Smooth muscle cell (in vitro differentiated cells): ENCODE results near the gene MS4A2. TPM values are rescaled to one million over a fixed set of nuclear protein-coding genes. Genes with fewer than 3 reads are reported as not detected.
A peak's percentile ranks its signal among the peaks of the same experiment; 100 is the strongest.

Source experiments
- DNase-seq: peaks from one replicate; lab custom pipeline; 2025; ENCODE audit not compliant: unreplicated experiment; lab: John Stamatoyannopoulos, UW
- H2AFZ ChIP-seq: fragments of 200-600 bp; sonication (generic); 2 replicates; pipeline ENCODE4 v1.6.0; 2016; ENCODE audit warnings: antibody characterized with exemption, low read depth, mild to moderate bottlenecking
- H3F3A ChIP-seq: fragments of 200-600 bp; sonication (generic); 2 replicates; pipeline ENCODE4 v1.6.0; 2017; ENCODE audit warnings: antibody characterized with exemption, low read depth
- H3K27ac ChIP-seq: fragments of 200-600 bp; sonication (generic); 2 replicates; pipeline ENCODE4 v1.5.1; 2016; ENCODE audit warnings: low read depth, mild to moderate bottlenecking
- H3K27me3 ChIP-seq: fragments of 200-600 bp; sonication (generic); 2 replicates; pipeline ENCODE4 v1.6.1; 2016; ENCODE audit warnings: low read depth, mild to moderate bottlenecking
- H3K36me3 ChIP-seq: fragments of 200-600 bp; sonication (generic); 2 replicates; pipeline ENCODE4 v1.5.1; 2016; ENCODE audit warnings: low read depth
- H3K4me1 ChIP-seq: fragments of 200-600 bp; sonication (generic); 2 replicates; pipeline ENCODE4 v1.5.1; 2016; ENCODE audit warnings: low read depth
- H3K4me2 ChIP-seq: fragments of 200-600 bp; sonication (generic); 2 replicates; pipeline ENCODE4 v1.6.0; 2016; ENCODE audit warnings: mild to moderate bottlenecking
- H3K4me3 ChIP-seq: fragments of 200-600 bp; sonication (generic); 2 replicates; pipeline ENCODE4 v1.5.1; 2016; ENCODE audit warnings: mild to moderate bottlenecking
- H3K79me2 ChIP-seq: fragments of 200-600 bp; sonication (generic); 2 replicates; pipeline ENCODE4 v1.6.0; 2016; ENCODE audit warnings: low read depth, mild to moderate bottlenecking
- H3K9ac ChIP-seq: fragments of 200-600 bp; sonication (generic); 2 replicates; pipeline ENCODE4 v1.6.0; 2016; ENCODE audit warnings: low read depth
- H3K9me3 ChIP-seq: fragments of 200-600 bp; sonication (generic); replicated peaks from 2 replicates; pipeline ENCODE4 v1.5.1; 2016; ENCODE audit warnings: low read depth
- H4K20me1 ChIP-seq: fragments of 200-600 bp; sonication (generic); 2 replicates; pipeline ENCODE4 v1.6.0; 2016; ENCODE audit warnings: low read depth
- CTCF ChIP-seq: fragments of 200-600 bp; sonication (generic); IDR thresholded peaks from 2 replicates; pipeline ENCODE4 v1.5.1; 2017; ENCODE audit warnings: borderline replicate concordance, mild to moderate bottlenecking, antibody characterized with exemption; ENCODE audit not compliant: insufficient read depth, poor library complexity, severe bottlenecking
- WGBS: methylation state at CpG from one replicate; pipeline ENCODE4 v1.1.7; 2016; ENCODE audit warnings: low lambda C conversion rate; 5-methylcytosine and 5-hydroxymethylcytosine counted together
- polyA plus RNA-seq: library from polyadenylated mRNA; unstranded; fragments of >200 nt; fragmentation: Nextera tagmentation; extraction: Ambion mirVana; gene quantifications from 2 replicates; pipeline ENCODE4 v1.2.1, GENCODE V29; 2016
- total RNA-seq: library from RNA; depleted of rRNA; stranded (reverse); fragments of >200 nt; gene quantifications from 2 replicates; pipeline ENCODE4 v1.2.3, GENCODE V29; 2014

Gene MS4A2
- total and polyA plus RNA-seq, 2 experiments from 2014 or later: not detected

- Histone ChIP-seq H2AFZ (no peak overlapping the region), H3K79me2 (no peaks in the 10 kb centered on the region), H3K27me3 (no peaks in the 10 kb centered on the region), H3F3A (no peaks in the 10 kb centered on the region), H3K36me3 (no peaks in the 10 kb centered on the region), H4K20me1 (no peaks in the 10 kb centered on the region), H3K27ac (peak overlapping the region; percentile 15), H3K4me2 (no peak overlapping the region), H3K9me3 (no peaks in the 10 kb centered on the region), H3K4me3 (no peak overlapping the region), H3K4me1 (no peaks in the 10 kb centered on the region), H3K9ac (no peak overlapping the region)
- WGBS: 71% methylated on average over 3 of the region's 3 CpGs
- DNase-seq: no peak
- no peak for TF ChIP-seq CTCF
These were observed 55.3 kb downstream of the MS4A2 start for GRCh38 chr11:60143768-60144167.

- H3F3A ChIP-seq: no peaks in the 10 kb centered on the region
- no peaks in the 10 kb centered on the region for H4K20me1 ChIP-seq
- TF ChIP-seq CTCF: no peak
- no peaks in the 10 kb centered on the region for H3K9me3 ChIP-seq
- no peak overlapping the region for H3K27ac ChIP-seq
- H3K4me2 ChIP-seq: no peak overlapping the region
- H3K36me3 ChIP-seq: no peaks in the 10 kb centered on the region
- WGBS: 77% methylated on average over 3 of the region's 3 CpGs
- no peak overlapping the region for H3K9ac ChIP-seq
- no peaks in the 10 kb centered on the region for H3K27me3 ChIP-seq
- no peaks in the 10 kb centered on the region for H3K79me2 ChIP-seq
- no peak overlapping the region for H2AFZ ChIP-seq
- no peaks in the 10 kb centered on the region for H3K4me1 ChIP-seq
- no peak for DNase-seq
- no peak overlapping the region for H3K4me3 ChIP-seq
These were observed 57.2 kb downstream of the MS4A2 start for GRCh38 chr11:60145677-60146076.

Other genes starting within 250 kb of the MS4A2 start
- gene CBLIF, start 243.2 kb upstream of the MS4A2 start, total RNA-seq: not detected in 2 replicates
- not detected in 2 replicates for gene CBLIF, start 243.2 kb upstream of the MS4A2 start, polyA plus RNA-seq
- 4.3 and 11.1 TPM in 2 replicates for gene TCN1, start 222.2 kb upstream of the MS4A2 start, total RNA-seq
- gene TCN1, start 222.2 kb upstream of the MS4A2 start, polyA plus RNA-seq: not detected in 2 replicates
- gene OOSP3, start 209.9 kb upstream of the MS4A2 start, total RNA-seq: not detected in 2 replicates
- gene OOSP3, start 209.9 kb upstream of the MS4A2 start, polyA plus RNA-seq: not detected in 2 replicates
- not detected in 2 replicates for gene OOSP1, start 150.2 kb upstream of the MS4A2 start, total RNA-seq
- gene OOSP1, start 150.2 kb upstream of the MS4A2 start, polyA plus RNA-seq: not detected in 2 replicates
- gene OOSP4A, start 124.6 kb upstream of the MS4A2 start, total RNA-seq: not detected in 2 replicates
- not detected in 2 replicates for gene OOSP4A, start 124.6 kb upstream of the MS4A2 start, polyA plus RNA-seq
- not detected in 2 replicates for gene OOSP4B, start 71.5 kb upstream of the MS4A2 start, total RNA-seq
- not detected in 2 replicates for gene OOSP4B, start 71.5 kb upstream of the MS4A2 start, polyA plus RNA-seq
- not detected in 2 replicates for gene OOSP2, start 48.3 kb upstream of the MS4A2 start, total RNA-seq
- gene OOSP2, start 48.3 kb upstream of the MS4A2 start, polyA plus RNA-seq: not detected in 2 replicates
- gene MS4A3, start 32.0 kb upstream of the MS4A2 start, total RNA-seq: not detected in 2 replicates
- gene MS4A3, start 32.0 kb upstream of the MS4A2 start, polyA plus RNA-seq: not detected in 2 replicates
- not detected in 2 replicates for gene MS4A6A, start 94.4 kb downstream of the MS4A2 start, total RNA-seq
- not detected in 2 replicates for gene MS4A6A, start 94.4 kb downstream of the MS4A2 start, polyA plus RNA-seq
- gene MS4A4E, start 154.5 kb downstream of the MS4A2 start, total RNA-seq: not detected in 2 replicates
- 0.26 TPM in 1 of 2 replicates, not detected in the other for gene MS4A4E, start 154.5 kb downstream of the MS4A2 start, polyA plus RNA-seq
- gene MS4A4A, start 192.0 kb downstream of the MS4A2 start, total RNA-seq: not detected in 2 replicates
- not detected in 2 replicates for gene MS4A4A, start 192.0 kb downstream of the MS4A2 start, polyA plus RNA-seq
- not detected in 2 replicates for gene MS4A6E, start 238.6 kb downstream of the MS4A2 start, total RNA-seq
- gene MS4A6E, start 238.6 kb downstream of the MS4A2 start, polyA plus RNA-seq: not detected in 2 replicates